T-helper 17 cell (primary cell): Measurements from ENCODE around the gene MLN. TPM values are rescaled to one million over a fixed set of nuclear protein-coding genes. Genes with fewer than 3 reads are reported as not detected.

ENCODE experiments used
- ATAC-seq: fragments of 150-1000 bp; cut with Tn5 transposase; 2 replicates; pipeline ENCODE4 v1.10.0; 2021; ENCODE audit warnings: mild to moderate bottlenecking, moderate library complexity
- DNase-seq, 3 donors: peaks; one replicate each; pipeline versions ENCODE4 v3.0.0 to v3.0.0-alpha.2; 2020 to 2021
- H3K9me3 ChIP-seq: one replicate; pipeline ENCODE4 v1.7.0; 2013; ENCODE audit warnings: low read length, mild to moderate bottlenecking; ENCODE audit not compliant: control insufficient read depth, poor library complexity, severe bottlenecking
- H3K27ac Mint-ChIP-seq: one replicate; pipeline ENCODE4 v1.8.0; 2022; ENCODE audit warnings: mild to moderate bottlenecking, moderate library complexity, mixed read lengths
- H3K27me3 Mint-ChIP-seq: one replicate; pipeline ENCODE4 v1.8.0; 2022; ENCODE audit warnings: mixed read lengths
- H3K36me3 Mint-ChIP-seq: one replicate; pipeline ENCODE4 v1.8.0; 2022; ENCODE audit warnings: low read depth, mixed read lengths
- H3K4me1 Mint-ChIP-seq: one replicate; pipeline ENCODE4 v1.8.0; 2022; ENCODE audit warnings: mild to moderate bottlenecking, mixed read lengths
- H3K4me3 Mint-ChIP-seq: one replicate; pipeline ENCODE4 v1.8.0; 2022; ENCODE audit warnings: mild to moderate bottlenecking, moderate library complexity, mixed read lengths
- total RNA-seq, 4 donors: library from RNA in 2 of 4; stranded (reverse) in 2 of 4; gene quantifications; one replicate each; pipeline ENCODE4 v1.2.3 and lab custom pipeline; 2022 to 2026

The MLN gene
- total RNA-seq, 2 donors from 2014 or later, result not detected

GRCh38 chr6:33828764-33829731, 25.2 kb upstream of the MLN start:
- peaks cover 35% of the 10 kb centered on the region for H3K27me3 Mint-ChIP-seq
- DNase-seq (no peak), ATAC-seq (no peak)
- H3K4me1 Mint-ChIP-seq, result peaks cover 4% of the 10 kb centered on the region
- H3K36me3 Mint-ChIP-seq, result peaks cover 2% of the 10 kb centered on the region
- H3K4me3 Mint-ChIP-seq, result no peak overlapping the region
- no peak overlapping the region for H3K27ac Mint-ChIP-seq
- no peaks in the 10 kb centered on the region for H3K9me3 ChIP-seq

GRCh38 chr6:33828452-33828763, 24.6 kb upstream of the MLN start:
- no peaks in the 10 kb centered on the region for H3K36me3 Mint-ChIP-seq
- H3K9me3 ChIP-seq, result no peaks in the 10 kb centered on the region
- peaks cover 4% of the 10 kb centered on the region for H3K4me1 Mint-ChIP-seq
- H3K27me3 Mint-ChIP-seq, result peaks cover 31% of the 10 kb centered on the region
- H3K4me3 Mint-ChIP-seq, result no peak overlapping the region
- DNase-seq (no peak), ATAC-seq (no peak)
- no peak overlapping the region for H3K27ac Mint-ChIP-seq

GRCh38 chr6:33827546-33828451, 24.0 kb upstream of the MLN start:
- Mint-ChIP-seq H3K4me1 (peaks cover 4% of the 10 kb centered on the region), H3K27ac (peak overlapping the region; percentile 11), H3K36me3 (no peaks in the 10 kb centered on the region), H3K4me3 (no peak overlapping the region), H3K27me3 (peaks cover 34% of the 10 kb centered on the region)
- ATAC-seq (no peak), DNase-seq (no peak)
- H3K9me3 ChIP-seq, result no peaks in the 10 kb centered on the region

GRCh38 chr6:33826537-33826936, 22.7 kb upstream of the MLN start:
- H3K4me3 Mint-ChIP-seq, result no peak overlapping the region
- DNase-seq, result no peak
- H3K36me3 Mint-ChIP-seq, result no peaks in the 10 kb centered on the region
- H3K4me1 Mint-ChIP-seq, result peaks cover 4% of the 10 kb centered on the region
- H3K9me3 ChIP-seq, result no peaks in the 10 kb centered on the region
- H3K27ac Mint-ChIP-seq, result no peak overlapping the region
- peaks cover 37% of the 10 kb centered on the region for H3K27me3 Mint-ChIP-seq
- ATAC-seq, result no peak

GRCh38 chr6:33824461-33825154, 20.8 kb upstream of the MLN start:
- Mint-ChIP-seq H3K36me3 (no peaks in the 10 kb centered on the region), H3K4me1 (peaks cover 4% of the 10 kb centered on the region), H3K27ac (no peak overlapping the region), H3K27me3 (peaks cover 19% of the 10 kb centered on the region), H3K4me3 (no peak overlapping the region)
- DNase-seq (no peak), ATAC-seq (no peak)
- H3K9me3 ChIP-seq, result no peaks in the 10 kb centered on the region

- no peak for DNase-seq
- Mint-ChIP-seq H3K36me3 (no peaks in the 10 kb centered on the region), H3K4me1 (peaks cover 5% of the 10 kb centered on the region), H3K4me3 (no peak overlapping the region), H3K27ac (no peak overlapping the region), H3K27me3 (peaks cover 19% of the 10 kb centered on the region)
- no peaks in the 10 kb centered on the region for H3K9me3 ChIP-seq
- ATAC-seq, result no peak
Observed at GRCh38 chr6:33823806-33824205, 20.0 kb upstream of the MLN start.

- Mint-ChIP-seq H3K27ac (no peak overlapping the region), H3K4me1 (peaks cover 6% of the 10 kb centered on the region), H3K27me3 (peaks cover 14% of the 10 kb centered on the region), H3K4me3 (no peak overlapping the region), H3K36me3 (no peaks in the 10 kb centered on the region)
- no peaks in the 10 kb centered on the region for H3K9me3 ChIP-seq
- ATAC-seq (no peak), DNase-seq (no peak)
Observed at GRCh38 chr6:33822575-33823395, 19.0 kb upstream of the MLN start.

- Mint-ChIP-seq H3K4me3 (no peak overlapping the region), H3K27ac (no peak overlapping the region), H3K36me3 (no peaks in the 10 kb centered on the region), H3K27me3 (peaks cover 18% of the 10 kb centered on the region), H3K4me1 (peaks cover 6% of the 10 kb centered on the region)
- H3K9me3 ChIP-seq, result no peaks in the 10 kb centered on the region
- DNase-seq, result no peak
- ATAC-seq, result no peak
Observed at GRCh38 chr6:33820784-33821520, 17.1 kb upstream of the MLN start.

GRCh38 chr6:33820243-33820642, 16.4 kb upstream of the MLN start:
- H3K9me3 ChIP-seq, result no peaks in the 10 kb centered on the region
- Mint-ChIP-seq H3K36me3 (peaks cover 2% of the 10 kb centered on the region), H3K27me3 (peaks cover 26% of the 10 kb centered on the region), H3K4me3 (no peak overlapping the region), H3K4me1 (peaks cover 6% of the 10 kb centered on the region), H3K27ac (no peak overlapping the region)
- ATAC-seq (no peak), DNase-seq (no peak)

- H3K9me3 ChIP-seq, result no peaks in the 10 kb centered on the region
- peaks cover 2% of the 10 kb centered on the region for H3K4me1 Mint-ChIP-seq
- ATAC-seq (no peak), DNase-seq (no peak)
- peaks cover 3% of the 10 kb centered on the region for H3K36me3 Mint-ChIP-seq
- no peak overlapping the region for H3K4me3 Mint-ChIP-seq
- peaks cover 31% of the 10 kb centered on the region for H3K27me3 Mint-ChIP-seq
- no peak overlapping the region for H3K27ac Mint-ChIP-seq
Observed at GRCh38 chr6:33819021-33819420, 15.2 kb upstream of the MLN start.

GRCh38 chr6:33818293-33818692, 14.5 kb upstream of the MLN start:
- DNase-seq, result no peak
- Mint-ChIP-seq H3K4me3 (no peak overlapping the region), H3K4me1 (peaks cover 4% of the 10 kb centered on the region), H3K27ac (no peak overlapping the region), H3K36me3 (peaks cover 3% of the 10 kb centered on the region), H3K27me3 (peaks cover 39% of the 10 kb centered on the region)
- H3K9me3 ChIP-seq, result no peaks in the 10 kb centered on the region
- ATAC-seq, result no peak

GRCh38 chr6:33817489-33817888, 13.7 kb upstream of the MLN start:
- Mint-ChIP-seq H3K27me3 (peaks cover 37% of the 10 kb centered on the region), H3K4me3 (no peak overlapping the region), H3K27ac (no peak overlapping the region), H3K4me1 (peaks cover 4% of the 10 kb centered on the region), H3K36me3 (peaks cover 3% of the 10 kb centered on the region)
- DNase-seq, result no peak
- no peak for ATAC-seq
- H3K9me3 ChIP-seq, result no peaks in the 10 kb centered on the region
